Measurements from ENCODE around the gene TMEM60. TPM values are rescaled to one million over a fixed set of nuclear protein-coding genes. Genes with fewer than 3 reads are reported as not detected.

The TMEM60 gene
- total and polyA plus RNA-seq, 2 of the 8 experiments (the other 6 are each of a cell fraction or from before 2014, with no cell fraction given): 22.1 to 29.2 TPM

- TF ChIP-seq HDAC2 (IDR thresholded peaks at IDR 0.05; ENCODE audit: borderline replicate concordance in 1 of 2, low read depth in 2 of 2, low read length in 2 of 2) (0 out of 4 replicates have a peak, but pooled peaks of 1 of the 2 experiments have one; percentile 53), JUN (IDR thresholded peaks at IDR 0.05; ENCODE audit: low read depth, low read length) (no peak), SUZ12 (IDR thresholded peaks at IDR 0.05; ENCODE audit: low read length) (no peak), SIRT6 (IDR thresholded peaks at IDR 0.05; ENCODE audit: low read length) (no peak), CHD2 (IDR thresholded peaks at IDR 0.05; ENCODE audit: low read length) (peak; percentile 90), EP300 (IDR thresholded peaks at IDR 0.05; ENCODE audit: borderline replicate concordance in 1 of 2, low read depth in 2 of 2, low read length in 2 of 2) (peak in 1 of 2 experiments; percentile 38; a peak in 1 of 3 replicates), SP4 (IDR thresholded peaks at IDR 0.05; ENCODE audit: low read length) (peak; percentile 30; the same call in 1 of the 2 replicates), POLR2A (IDR thresholded peaks at IDR 0.05; ENCODE audit: control extremely low read depth in 1 of 2, low read depth in 2 of 2, low read length in 2 of 2) (peak in 1 of 2 experiments; percentile 64; a peak in 1 of 3 replicates), CHD7 (IDR thresholded peaks at IDR 0.05; ENCODE audit: insufficient replicate concordance, low read length) (no peak)
Measured at GRCh38 chr7:77798394-77799077, at the start of gene TMEM60, which contains the start of gene PHTF2 (continued).
